Transverse colon (tissue), 4 donors: Measurements from ENCODE around the gene CHPT1.

Experiments used
- POLR2A ChIP-seq: fragments of 450-650 bp; IDR thresholded peaks from one replicate; pipeline ENCODE4 v1.6.1; 2016; ENCODE audit warnings: antibody characterized with exemption, mild to moderate bottlenecking, moderate library complexity
- POLR2AphosphoS5 ChIP-seq, 3 donors: sonication (generic); formaldehyde crosslinking; IDR thresholded peaks; one replicate each; pipeline ENCODE4 v1.6.1; 2016; ENCODE audit warnings: antibody characterized with exemption in 3 of 3
- TF ChIP-seq, protein P1 (sequence below), 5 experiments: fragments of 200-600 bp in 3 of 5; fragments of 450-650 bp in 2 of 5; sonication (generic) in 3 of 5; IDR thresholded peaks; 1 replicate in 2 of 5; 2 replicates in 3 of 5; pipeline ENCODE4 v1.5.1; 2016 to 2017; ENCODE audit warnings: antibody characterized with exemption in 5 of 5, inconsistent platforms in 3 of 5, mild to moderate bottlenecking in 2 of 5, moderate library complexity in 1 of 5

DNA sequence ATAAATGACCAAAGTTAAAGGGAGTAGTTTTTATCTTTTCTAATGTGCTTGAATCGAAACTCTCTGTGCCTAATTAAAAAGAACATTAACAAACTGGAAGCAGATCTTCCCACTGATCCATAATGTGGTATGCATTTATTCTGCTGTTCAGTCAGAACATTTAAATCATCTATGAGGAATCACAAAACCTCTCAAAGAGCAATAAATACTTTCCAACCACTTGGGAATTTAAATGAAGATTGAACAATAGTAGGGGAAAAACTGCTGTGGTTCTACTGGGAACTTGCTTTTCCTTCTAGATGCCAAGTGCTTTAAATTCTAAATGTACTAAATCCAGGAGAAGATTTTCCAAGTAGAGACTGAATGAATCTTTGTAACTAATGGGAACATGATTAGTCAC lies 12.3 kb upstream of the CHPT1 start:
- TF ChIP-seq, protein P1, sequence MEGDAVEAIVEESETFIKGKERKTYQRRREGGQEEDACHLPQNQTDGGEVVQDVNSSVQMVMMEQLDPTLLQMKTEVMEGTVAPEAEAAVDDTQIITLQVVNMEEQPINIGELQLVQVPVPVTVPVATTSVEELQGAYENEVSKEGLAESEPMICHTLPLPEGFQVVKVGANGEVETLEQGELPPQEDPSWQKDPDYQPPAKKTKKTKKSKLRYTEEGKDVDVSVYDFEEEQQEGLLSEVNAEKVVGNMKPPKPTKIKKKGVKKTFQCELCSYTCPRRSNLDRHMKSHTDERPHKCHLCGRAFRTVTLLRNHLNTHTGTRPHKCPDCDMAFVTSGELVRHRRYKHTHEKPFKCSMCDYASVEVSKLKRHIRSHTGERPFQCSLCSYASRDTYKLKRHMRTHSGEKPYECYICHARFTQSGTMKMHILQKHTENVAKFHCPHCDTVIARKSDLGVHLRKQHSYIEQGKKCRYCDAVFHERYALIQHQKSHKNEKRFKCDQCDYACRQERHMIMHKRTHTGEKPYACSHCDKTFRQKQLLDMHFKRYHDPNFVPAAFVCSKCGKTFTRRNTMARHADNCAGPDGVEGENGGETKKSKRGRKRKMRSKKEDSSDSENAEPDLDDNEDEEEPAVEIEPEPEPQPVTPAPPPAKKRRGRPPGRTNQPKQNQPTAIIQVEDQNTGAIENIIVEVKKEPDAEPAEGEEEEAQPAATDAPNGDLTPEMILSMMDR (IDR thresholded peaks at IDR 0.05): no peak
- TF ChIP-seq POLR2A (no peak), POLR2AphosphoS5 (IDR thresholded peaks at IDR 0.05) (no peak)
